Measurements from ENCODE around the gene MS4A15. TPM values are rescaled to one million over a fixed set of nuclear protein-coding genes. Genes with fewer than 3 reads are reported as not detected.

MS4A15 gene
- total RNA-seq, 4 donors from 2014 or later: not detected

GRCh38 chr11:60776167-60776566, 19.5 kb downstream of the MS4A15 start:
- no peak for ATAC-seq
- Histone ChIP-seq H3K4me3 (no peak overlapping the region), H3K27me3 (no peaks in the 10 kb centered on the region), H3K4me1 (peaks cover 0 to 16% (median 0%) of the 10 kb centered on the region in 3 donors), H3K27ac (no peak overlapping the region), H3K36me3 (no peaks in the 10 kb centered on the region), H3K9me3 (no peaks in the 10 kb centered on the region)
- WGBS, 2 donors (ENCODE audit: low coverage in 1 of 2): no CpG with 5 or more reads among the region's 4 CpGs
- TF ChIP-seq EP300 (IDR thresholded peaks at IDR 0.05) (no peak), POLR2AphosphoS5 (IDR thresholded peaks at IDR 0.05) (no peak), POLR2A (IDR thresholded peaks at IDR 0.05) (no peak)
- TF ChIP-seq, protein P1, sequence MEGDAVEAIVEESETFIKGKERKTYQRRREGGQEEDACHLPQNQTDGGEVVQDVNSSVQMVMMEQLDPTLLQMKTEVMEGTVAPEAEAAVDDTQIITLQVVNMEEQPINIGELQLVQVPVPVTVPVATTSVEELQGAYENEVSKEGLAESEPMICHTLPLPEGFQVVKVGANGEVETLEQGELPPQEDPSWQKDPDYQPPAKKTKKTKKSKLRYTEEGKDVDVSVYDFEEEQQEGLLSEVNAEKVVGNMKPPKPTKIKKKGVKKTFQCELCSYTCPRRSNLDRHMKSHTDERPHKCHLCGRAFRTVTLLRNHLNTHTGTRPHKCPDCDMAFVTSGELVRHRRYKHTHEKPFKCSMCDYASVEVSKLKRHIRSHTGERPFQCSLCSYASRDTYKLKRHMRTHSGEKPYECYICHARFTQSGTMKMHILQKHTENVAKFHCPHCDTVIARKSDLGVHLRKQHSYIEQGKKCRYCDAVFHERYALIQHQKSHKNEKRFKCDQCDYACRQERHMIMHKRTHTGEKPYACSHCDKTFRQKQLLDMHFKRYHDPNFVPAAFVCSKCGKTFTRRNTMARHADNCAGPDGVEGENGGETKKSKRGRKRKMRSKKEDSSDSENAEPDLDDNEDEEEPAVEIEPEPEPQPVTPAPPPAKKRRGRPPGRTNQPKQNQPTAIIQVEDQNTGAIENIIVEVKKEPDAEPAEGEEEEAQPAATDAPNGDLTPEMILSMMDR (IDR thresholded peaks at IDR 0.05): no peak

DNA sequence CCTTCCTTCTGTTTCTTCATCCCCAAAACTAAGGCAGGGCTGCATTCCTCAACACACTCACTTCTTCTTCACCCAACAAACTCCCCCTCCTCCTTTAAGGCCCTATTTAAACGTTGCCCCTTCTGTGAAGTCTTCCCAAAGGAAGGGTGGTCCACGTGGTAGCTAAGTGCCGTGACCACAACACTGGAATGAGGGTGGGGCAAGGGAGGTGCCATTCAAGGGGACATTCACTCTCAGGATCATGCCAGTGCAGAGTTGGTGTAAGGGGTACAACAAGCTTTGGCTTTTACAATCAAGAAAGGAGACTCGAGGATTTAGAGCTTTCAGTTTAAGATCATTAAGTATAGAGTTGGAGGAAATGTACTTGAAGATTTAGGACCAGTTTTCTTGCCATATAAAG, 20.4 kb downstream of the MS4A15 start:
- H3K36me3 ChIP-seq: no peaks in the 10 kb centered on the region
- H3K9me3 ChIP-seq: no peaks in the 10 kb centered on the region
- H3K27me3 ChIP-seq: no peaks in the 10 kb centered on the region
- ATAC-seq: no peak
- H3K4me3 ChIP-seq: no peak overlapping the region
- H3K27ac ChIP-seq: no peak overlapping the region
- no CpG with 5 or more reads among the region's 4 CpGs for WGBS, 2 donors (ENCODE audit: low coverage in 1 of 2)
- H3K4me1 ChIP-seq: peaks cover 0 to 16% (median 0%) of the 10 kb centered on the region in 3 donors
- TF ChIP-seq, protein P1 (IDR thresholded peaks at IDR 0.05): no peak
- TF ChIP-seq POLR2A (IDR thresholded peaks at IDR 0.05): no peak

GRCh38 chr11:60777572-60777971, 20.9 kb downstream of the MS4A15 start:
- ATAC-seq: no peak
- WGBS, 2 donors (ENCODE audit: low coverage in 1 of 2): 31 to 53% methylated on average over 2 of the region's 2 CpGs
- no peaks in the 10 kb centered on the region for H3K36me3 ChIP-seq
- peaks cover 0 to 16% (median 0%) of the 10 kb centered on the region in 3 donors for H3K4me1 ChIP-seq
- H3K27me3 ChIP-seq: no peaks in the 10 kb centered on the region
- no peak overlapping the region for H3K4me3 ChIP-seq
- no peaks in the 10 kb centered on the region for H3K9me3 ChIP-seq
- TF ChIP-seq POLR2A (IDR thresholded peaks at IDR 0.05) (no peak), EP300 (IDR thresholded peaks at IDR 0.05) (no peak), POLR2AphosphoS5 (IDR thresholded peaks at IDR 0.05) (no peak)
- TF ChIP-seq, protein P1 (IDR thresholded peaks at IDR 0.05): no peak
- no peak overlapping the region for H3K27ac ChIP-seq

- Histone ChIP-seq H3K9me3 (no peaks in the 10 kb centered on the region), H3K4me3 (no peak overlapping the region), H3K4me1 (peaks cover 0 to 15% (median 0%) of the 10 kb centered on the region in 3 donors), H3K36me3 (no peaks in the 10 kb centered on the region), H3K27ac (no peak overlapping the region), H3K27me3 (no peaks in the 10 kb centered on the region)
- TF ChIP-seq POLR2AphosphoS5 (IDR thresholded peaks at IDR 0.05) (no peak), EP300 (IDR thresholded peaks at IDR 0.05) (no peak), POLR2A (IDR thresholded peaks at IDR 0.05) (no peak)
- TF ChIP-seq, protein P1 (IDR thresholded peaks at IDR 0.05): no peak
- ATAC-seq: no peak
- WGBS, 2 donors (ENCODE audit: low coverage in 1 of 2): 81 to 92% methylated on average over 2 of the region's 2 CpGs
These were observed 23.4 kb downstream of the MS4A15 start for GRCh38 chr11:60780065-60780464.

DNA sequence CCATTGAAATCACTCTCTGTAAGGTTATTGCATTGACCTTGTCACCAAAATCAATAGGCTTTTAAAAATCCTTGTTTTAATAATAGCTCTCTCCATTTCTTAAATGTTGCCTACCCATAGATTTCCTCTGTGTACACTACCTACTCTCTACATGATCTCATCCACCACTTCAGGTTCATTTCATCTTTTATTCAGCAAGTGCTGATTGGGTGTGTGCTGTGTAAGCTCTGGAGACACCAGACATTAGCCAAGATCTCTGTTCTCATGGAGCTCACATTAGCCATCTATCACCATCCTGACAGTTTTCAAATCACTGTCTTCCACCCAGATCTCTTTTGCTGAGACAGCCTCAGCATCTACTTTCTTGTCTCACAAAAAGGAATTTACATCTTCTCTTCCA, 24.1 kb downstream of the MS4A15 start:
- no peak for ATAC-seq
- Histone ChIP-seq H3K27ac (no peak overlapping the region), H3K4me3 (no peak overlapping the region), H3K36me3 (no peaks in the 10 kb centered on the region), H3K27me3 (no peaks in the 10 kb centered on the region), H3K4me1 (peaks cover 0 to 14% (median 0%) of the 10 kb centered on the region in 3 donors), H3K9me3 (no peaks in the 10 kb centered on the region)
- TF ChIP-seq EP300 (IDR thresholded peaks at IDR 0.05) (no peak), POLR2AphosphoS5 (IDR thresholded peaks at IDR 0.05) (no peak), POLR2A (IDR thresholded peaks at IDR 0.05) (no peak)
- TF ChIP-seq, protein P1 (IDR thresholded peaks at IDR 0.05): no peak

Data from gastroesophageal sphincter (tissue), 4 donors.